ENCODE data around the gene MTMR6.

The MTMR6 gene

GRCh38 chr13:25218019-25218418 lies 69.3 kb downstream of the MTMR6 start:
- no peak for TF ChIP-seq CTCF (IDR thresholded peaks at IDR 0.05; ENCODE audit: control extremely low read depth, extremely low read depth, low read depth, missing control alignments)
- ChIA-PET POLR2A (no interaction called here), CTCF (interaction anchor here (0.9 to 2.6 kb wide), 5 partner anchors 11 to 126 kb away, joined by 3 to 11 read pairs (median 4); no protein-coding TSS in a partner anchor)
- DNase-seq (ENCODE audit: extremely low spot score), result no peak

DNA sequence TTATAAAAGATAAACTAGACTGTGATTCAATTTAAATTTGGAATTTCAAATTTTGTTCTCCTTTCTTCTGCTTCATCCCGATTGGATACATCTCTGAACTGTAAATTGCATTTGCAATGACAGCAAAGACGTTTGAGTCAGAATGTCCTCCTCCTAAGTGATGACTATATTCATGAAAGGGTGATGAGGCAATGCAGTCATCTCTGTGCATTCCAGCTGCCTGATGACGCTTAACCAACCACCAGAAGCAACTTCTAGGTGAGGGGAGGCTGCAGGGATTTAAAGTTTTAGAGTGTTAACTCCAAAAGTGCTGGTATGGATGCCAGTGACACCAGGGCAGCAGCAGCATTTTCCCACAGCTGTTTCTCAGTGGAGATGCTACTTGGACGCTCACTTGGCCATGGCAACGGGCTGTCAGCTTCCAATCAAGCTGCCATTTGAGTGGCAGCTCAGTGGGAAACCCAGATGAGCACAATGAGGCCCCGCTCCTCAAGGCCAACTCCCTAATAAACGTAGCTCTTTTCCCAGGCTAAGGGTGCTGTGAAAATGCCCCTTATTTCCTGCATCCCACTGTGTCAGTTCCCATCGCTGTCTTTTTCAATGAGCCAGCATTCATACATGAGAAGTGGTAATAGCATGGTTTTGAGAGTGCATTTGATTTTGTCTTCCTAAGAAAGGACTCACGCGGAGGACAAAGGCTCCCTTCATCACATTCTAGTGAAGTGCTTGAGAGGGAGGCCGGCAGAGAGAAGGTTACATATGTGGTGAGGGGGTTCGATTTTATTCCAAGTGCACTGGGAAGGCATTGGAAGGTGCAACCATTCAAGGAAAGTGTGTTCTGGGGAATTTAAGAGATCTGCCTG lies 70.0 kb downstream of the MTMR6 start:
- no peak for DNase-seq (ENCODE audit: extremely low spot score)
- ChIA-PET POLR2A (no interaction called here), CTCF (interaction anchor here (0.7 to 2.6 kb wide), 8 partner anchors 11 to 127 kb away, joined by 3 to 11 read pairs (median 4); no protein-coding TSS in a partner anchor)
- TF ChIP-seq CTCF (IDR thresholded peaks at IDR 0.05; ENCODE audit: control extremely low read depth, extremely low read depth, low read depth, missing control alignments), result no peak

DNA sequence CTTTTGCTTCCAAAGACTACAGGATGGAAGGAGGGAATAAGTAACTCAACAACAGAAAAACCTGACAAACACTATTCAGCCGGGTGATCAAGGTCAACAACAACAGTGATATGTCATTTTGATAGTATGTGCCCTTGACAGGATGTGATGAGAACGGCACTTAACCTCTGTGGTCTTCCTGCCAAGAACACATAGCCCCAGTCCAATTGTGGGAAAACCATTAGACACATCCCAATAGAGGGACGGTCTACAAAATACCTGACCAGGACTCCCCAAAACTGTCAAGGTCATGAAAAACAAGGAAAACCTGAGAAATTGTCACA lies 72.1 kb downstream of the MTMR6 start:
- TF ChIP-seq CTCF (IDR thresholded peaks at IDR 0.05; ENCODE audit: control extremely low read depth, extremely low read depth, low read depth, missing control alignments), result no peak
- CTCF ChIA-PET, result no interaction called here
- no peak for DNase-seq (ENCODE audit: extremely low spot score)
- POLR2A ChIA-PET, result no interaction called here

GRCh38 chr13:25214491-25215252 lies 72.6 kb downstream of the MTMR6 start:
- TF ChIP-seq CTCF (IDR thresholded peaks at IDR 0.05; ENCODE audit: control extremely low read depth, extremely low read depth, low read depth, missing control alignments), result no peak
- ChIA-PET POLR2A (no interaction called here), CTCF (no interaction called here)
- DNase-seq (ENCODE audit: extremely low spot score), result no peak

DNA sequence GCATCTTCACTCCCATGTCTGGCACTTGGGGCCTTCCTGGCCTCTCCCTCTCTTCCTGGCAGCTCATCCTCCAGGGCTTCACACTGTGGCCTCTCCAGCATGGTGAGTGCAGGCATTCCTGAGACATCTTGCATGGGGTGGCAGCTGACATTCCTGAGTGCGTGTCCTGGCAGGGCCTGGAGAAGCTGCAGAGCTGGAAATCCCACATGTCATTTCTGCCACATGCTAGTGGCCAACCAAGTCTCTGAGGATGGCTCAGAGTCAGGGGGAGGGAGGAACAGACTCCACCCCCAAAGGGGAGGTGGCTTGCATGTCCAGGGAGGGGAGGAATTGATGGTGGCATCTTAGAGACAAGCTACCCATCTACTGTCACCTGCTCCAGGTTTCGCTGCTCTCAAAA lies 73.6 kb downstream of the MTMR6 start:
- TF ChIP-seq CTCF (IDR thresholded peaks at IDR 0.05; ENCODE audit: control extremely low read depth, extremely low read depth, low read depth, missing control alignments), result no peak
- CTCF ChIA-PET, result interaction anchor here (1.0 kb wide), 1 partner anchor 22 kb away, joined by 3 read pairs; no protein-coding TSS in a partner anchor
- POLR2A ChIA-PET, result no interaction called here
- no peak for DNase-seq (ENCODE audit: extremely low spot score)

DNA sequence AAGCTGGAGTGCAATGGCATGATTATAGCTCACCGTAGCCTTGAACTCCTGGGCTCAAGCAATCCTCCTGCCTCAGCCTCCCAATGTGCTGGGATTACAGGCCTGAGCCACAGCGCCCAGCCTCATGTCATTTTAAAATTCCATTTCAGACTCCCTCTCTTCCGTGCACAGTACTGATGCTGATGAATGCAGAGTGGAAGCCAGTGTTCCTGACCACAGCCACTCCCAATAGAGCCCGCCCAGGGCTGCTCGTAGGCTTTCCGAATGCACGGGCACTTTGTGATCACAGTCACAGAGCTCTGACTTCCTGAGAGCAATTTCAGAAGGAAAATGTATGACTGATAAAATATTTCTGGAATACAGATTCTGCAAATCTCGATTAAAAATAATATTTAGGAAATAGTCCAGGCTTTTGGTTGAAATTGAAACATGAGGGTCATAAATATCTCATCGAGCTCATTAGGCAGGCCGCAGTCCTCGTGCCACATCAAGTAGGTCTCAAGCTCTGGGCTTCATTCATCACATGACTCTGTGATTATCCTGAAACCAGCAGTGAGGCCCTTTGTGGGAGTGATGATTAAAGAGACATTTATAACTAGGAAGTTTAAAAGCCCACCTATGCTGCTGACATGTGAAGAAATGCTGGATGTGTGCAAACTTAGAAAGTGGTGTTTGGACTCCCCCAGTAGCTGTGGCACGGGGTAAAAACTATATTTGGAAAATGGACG lies 76.3 kb downstream of the MTMR6 start:
- no peak for TF ChIP-seq CTCF (IDR thresholded peaks at IDR 0.05; ENCODE audit: control extremely low read depth, extremely low read depth, low read depth, missing control alignments)
- CTCF ChIA-PET, result no interaction called here

More for the DNA sequence above, 76.3 kb downstream of the MTMR6 start:
- DNase-seq (ENCODE audit: extremely low spot score), result no peak
- POLR2A ChIA-PET, result no interaction called here
